CD4-positive, alpha-beta T cell treated with Interleukin-15 for 4 hours (primary cell): ENCODE measurements around the gene ALAD.
"Not testable (repeated sequence)": the region's sequence is repeated elsewhere in the genome, so short reads cannot be mapped to it uniquely, and the experiment has no call there.

Experiments used
- DNase-seq: peaks from one replicate; pipeline ENCODE4 v3.0.0-alpha.2; 2020; ENCODE audit warnings: low spot score

The ALAD gene

DNA sequence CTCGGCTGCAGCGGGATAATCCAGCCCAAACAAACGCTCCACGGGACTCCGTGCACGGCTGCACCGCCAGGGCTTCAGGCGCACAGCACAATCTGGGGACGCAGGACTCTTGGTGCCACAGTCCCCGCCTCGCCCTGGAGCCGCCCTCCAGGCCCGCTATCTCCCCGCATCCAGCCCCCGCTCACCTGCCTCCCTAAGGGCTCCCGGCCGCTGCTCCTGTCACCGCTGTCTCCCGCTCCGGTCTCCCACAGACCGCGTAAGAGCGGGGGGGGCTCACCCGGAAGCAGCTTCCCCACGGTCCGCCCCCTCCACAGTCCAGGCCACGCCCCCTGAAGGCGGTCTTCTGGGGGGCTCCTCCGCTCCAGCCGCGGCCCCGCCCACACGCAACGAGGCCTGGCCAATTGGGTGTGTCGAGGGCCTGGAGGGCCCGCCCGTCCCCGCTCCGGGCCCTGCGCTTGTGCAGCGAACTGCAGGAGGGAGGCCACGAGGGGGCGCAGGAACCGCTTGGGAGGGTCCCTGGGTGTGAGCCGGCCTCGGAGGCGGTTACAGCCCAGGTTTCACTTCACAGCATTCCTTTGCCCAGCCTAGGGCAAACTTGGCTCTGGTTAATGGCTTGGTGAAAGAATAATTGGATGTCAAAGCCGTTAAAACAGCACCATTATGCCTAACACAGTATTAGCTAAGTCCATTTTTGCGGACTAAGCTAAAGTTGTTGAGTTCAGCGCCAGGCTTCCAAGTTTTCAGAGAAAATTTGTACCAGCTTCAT is at the start of gene ALAD:
Gene ALAD, minus strand, starts transcription at position 258 of the 766 bp plus-strand sequence. CDS start 7,725 bp downstream, outside the sequence.
- DNase-seq: peak; percentile 99

DNA sequence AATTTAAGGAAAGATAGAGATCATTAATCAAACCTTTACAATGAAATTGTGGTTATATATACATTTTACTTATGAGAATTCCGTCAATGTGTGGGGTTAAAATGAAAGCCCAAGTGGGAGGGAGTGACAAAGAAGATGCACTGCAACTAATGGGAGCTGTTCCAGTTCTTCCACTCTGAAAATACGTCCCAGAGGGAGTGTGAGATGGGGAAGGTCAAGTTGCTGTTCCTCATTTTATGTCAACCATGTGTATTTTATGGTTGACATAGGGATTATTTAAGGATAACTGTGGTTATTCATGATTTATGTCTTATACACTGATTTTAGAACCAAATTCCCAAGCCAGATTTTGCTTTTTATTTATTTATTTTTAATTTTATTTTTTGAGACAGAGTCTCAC is 48.3 kb upstream of the ALAD start:
- DNase-seq: no peak

DNA sequence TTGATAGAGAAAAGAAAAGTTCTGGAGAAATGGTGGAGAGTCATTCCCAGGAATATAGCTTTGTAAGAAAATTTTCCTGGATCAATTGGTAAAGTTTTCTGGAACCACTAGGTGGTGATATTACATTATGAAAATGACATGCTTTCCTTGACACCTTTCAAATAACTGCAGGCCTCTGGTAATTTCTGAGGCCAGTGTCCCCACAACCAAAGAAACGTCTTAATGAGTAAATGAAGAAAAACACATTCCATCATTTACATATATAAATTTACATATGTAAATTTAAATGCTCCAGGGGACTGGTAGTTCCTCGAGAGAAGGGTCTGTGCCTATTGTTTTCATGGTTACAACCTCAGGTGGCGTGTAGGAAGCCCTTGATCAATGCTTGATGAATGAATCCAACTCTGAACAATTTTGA is 45.2 kb upstream of the ALAD start:
- DNase-seq: peak; percentile 29

DNA sequence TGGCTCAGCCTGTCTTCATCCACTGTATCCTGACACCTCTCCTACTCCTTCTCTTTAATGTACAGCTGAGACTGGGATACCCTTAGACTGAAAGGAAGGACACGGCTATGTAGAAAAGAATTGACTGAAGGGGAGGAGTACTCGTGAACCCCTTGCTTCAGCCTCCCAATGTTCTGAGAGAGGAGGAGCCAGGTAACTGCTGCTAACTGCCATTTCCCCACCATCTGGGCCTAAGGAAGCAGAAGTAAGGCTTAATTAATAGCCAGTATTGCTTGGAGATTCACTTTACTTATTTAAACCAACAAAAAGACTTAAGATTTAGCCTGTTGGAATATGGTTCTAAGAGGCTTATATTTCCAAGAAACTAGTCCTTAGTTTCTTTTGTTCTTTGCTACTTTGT is 43.7 kb upstream of the ALAD start:
- DNase-seq: no peak

DNA sequence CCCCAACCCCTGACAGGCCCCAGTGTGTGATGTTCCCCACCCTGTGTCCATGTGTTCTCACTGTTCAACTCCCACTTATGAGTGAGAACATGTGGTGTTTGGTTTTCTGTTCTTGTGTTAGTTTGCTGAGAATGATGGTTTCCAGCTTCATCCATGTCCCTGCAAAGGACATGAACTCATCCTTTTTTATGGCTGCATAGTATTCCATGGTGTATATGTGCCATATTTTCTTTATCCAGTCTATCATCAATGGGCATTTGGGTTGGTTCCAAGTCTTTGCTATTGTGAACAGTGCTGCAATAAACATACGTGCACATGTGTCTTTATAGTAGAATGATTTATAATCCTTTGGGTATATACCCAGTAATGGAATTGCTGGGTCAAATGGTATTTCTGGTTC is 36.6 kb upstream of the ALAD start:
- not testable (repeated sequence) for DNase-seq

DNA sequence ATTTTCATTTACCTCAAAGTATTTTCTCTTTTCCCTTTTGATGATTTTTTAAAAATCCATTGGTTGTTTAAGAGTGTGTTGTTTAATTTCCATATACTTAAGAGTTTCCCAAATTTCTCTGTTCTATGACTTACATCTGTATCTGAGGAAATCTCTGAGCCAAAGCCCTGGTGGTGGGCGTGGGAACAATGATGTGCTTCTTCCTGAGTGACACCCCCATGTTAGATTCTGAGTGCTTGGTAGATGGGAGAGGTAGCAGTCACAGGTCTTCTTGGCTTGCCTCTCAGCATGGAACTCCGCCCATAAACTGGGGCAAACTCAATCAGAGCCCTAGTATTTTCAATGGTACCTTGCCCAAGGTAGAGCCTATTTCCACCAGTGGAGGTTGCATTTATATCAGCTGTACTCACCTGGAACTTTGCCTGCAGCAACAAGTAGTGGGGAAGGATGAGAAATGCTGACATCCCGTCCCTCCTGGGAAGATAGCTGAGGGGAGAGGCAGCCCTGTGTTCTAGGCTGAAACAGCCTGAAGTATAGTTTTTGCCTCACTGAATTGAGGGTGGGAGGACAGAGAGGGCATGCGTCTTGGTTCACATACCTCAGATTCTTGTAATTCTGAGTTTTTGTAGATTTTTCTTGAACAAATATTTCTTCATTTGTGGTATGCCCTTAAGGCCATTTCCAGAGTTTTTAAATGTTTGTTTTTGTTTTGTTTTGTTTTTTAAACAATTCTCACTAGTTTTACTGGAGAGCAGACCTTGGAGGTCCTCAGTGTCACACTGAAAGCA is 35.8 kb upstream of the ALAD start:
- no peak for DNase-seq

DNA sequence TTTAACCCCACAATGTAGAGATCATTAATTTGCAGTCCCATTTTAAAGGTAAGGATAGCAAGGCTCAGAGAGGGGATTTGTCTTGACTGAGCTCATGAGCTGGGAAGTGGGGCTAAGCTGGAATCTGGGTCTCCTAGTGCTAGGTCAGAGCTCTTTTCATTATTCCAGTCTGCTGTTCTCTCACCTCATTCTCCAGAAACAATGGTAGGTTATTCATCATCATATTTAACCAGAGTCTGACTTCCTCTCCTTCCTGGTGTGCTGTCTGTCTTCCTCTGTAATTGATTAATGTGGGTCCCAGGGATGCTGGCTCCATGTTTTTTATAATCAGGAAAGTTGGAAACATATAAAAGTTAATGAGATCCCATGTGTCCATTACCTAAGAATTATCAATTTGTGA is 30.1 kb upstream of the ALAD start:
- DNase-seq: no peak

DNA sequence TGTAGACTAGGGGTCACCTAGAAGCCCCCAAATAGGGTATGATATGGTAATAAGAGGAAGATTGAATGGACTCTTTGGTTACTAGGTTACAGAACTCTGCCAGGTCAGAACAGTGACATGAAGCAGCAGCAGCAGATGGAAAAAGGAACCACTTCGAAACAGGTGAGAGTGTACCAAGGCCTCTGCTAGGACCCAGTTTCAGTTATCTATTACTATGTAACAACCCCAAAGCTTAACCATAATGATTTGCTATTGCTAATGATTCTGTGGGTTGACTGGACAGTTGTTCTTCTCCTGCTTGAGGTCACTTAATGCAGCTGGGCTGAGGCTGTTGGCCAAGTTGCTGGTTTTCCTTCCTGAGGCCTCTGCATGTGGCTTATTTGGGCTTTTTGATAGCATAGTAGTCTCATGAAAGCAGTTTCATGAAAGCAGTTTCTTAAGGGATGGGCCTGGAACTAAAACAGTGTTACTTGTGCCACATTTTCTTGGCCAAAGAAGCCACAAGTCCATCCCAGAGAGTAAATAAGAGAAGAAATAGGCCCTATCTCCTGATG is 27.1 kb upstream of the ALAD start:
- DNase-seq: no peak

DNA sequence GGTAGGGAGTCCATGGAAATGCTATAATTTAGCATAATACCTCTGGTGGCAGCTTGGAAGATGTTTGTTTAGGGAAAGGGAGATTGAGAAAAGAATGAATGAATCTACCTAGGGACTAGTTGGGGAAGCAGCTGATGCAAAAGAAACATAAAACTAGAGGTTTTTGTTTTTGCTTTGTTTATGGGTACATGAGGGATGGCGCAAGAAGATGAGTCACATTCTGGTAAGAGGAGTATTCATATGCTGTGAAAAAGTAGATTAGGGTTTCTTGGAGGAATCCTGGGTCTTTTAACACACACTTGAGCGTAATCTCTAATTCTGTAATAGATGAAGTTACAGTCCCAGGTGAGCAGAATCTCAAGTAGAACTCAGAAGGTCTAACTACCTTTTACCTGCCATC is 26.5 kb upstream of the ALAD start:
- DNase-seq: no peak

DNA sequence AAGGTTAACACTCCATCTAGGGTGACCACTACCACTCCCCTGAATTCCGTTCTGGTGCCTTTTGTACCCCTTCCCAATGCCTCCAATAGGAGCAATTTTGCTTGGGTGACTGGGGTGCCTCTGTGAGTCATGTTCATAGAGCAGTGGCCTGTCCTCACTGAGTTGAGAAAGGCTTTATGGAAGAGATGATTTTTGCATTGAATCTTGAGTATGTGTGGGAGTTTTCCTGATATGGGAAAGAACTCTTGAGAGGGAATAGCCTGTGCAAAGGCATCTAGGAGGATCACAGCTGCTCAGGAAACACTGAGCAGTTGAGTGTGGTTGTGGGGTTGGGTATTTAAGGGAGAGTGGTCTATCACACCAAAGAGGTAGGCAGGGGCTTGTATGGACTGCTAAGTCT is 25.6 kb upstream of the ALAD start:
- no peak for DNase-seq

DNA sequence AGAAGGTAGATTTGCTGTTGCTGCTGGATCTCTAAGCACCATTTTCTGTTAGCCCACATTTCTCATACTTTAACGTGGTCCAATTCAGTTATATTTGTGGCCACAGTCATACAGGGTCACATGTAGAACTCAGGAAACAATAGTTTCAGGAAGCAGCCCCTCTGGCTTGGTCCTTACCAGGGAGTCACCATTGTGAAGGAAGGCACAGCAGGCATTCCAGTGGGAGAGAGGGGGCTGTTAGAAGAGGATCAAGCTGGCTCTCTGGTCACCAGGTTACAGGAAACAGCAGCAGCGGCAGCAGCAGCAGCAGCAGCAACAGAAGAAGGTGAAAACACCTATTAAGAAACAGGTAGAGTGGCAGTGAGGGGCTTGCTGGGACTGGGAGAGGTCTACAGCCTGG is 24.0 kb upstream of the ALAD start:
- no peak for DNase-seq

DNA sequence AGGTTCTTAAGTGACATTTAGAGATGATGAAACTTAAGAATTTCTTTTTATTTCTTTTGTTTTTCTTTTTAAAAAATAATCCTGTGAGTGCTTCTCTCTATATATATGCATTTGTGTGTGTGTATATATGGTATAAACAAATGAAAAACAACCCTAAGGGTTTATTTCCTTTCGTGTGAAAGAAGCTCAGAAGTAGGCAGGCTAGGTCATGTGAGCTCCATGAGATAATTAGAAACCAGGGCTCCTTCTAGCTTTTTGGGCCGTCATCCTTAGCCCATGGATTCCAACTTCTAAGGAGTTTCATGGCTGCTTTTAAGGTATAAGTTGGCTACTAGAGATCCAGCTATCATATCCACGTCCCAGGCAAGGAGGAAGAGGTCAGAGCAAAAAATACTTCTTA is 20.6 kb upstream of the ALAD start:
- DNase-seq: no peak

DNA sequence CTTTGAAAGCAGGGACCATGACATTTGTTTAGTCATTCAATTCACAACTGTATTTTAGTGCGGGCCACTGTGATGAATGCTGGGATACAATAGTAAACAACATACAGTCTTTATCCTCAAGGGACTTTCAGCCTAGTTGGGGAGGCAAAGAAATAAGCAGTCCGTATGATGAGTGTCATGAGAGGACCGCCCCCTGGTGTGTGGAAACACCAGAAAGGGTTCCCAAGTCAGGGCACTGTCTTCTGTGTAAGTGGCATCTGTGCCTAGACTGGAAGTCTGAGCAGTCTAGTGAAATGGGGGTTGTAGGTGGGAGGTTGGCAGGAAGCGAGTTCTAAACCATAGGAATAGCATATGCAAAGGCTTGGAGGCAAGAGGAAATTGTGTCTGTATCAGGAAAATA is 16.3 kb upstream of the ALAD start:
- DNase-seq: peak; percentile 6

DNA sequence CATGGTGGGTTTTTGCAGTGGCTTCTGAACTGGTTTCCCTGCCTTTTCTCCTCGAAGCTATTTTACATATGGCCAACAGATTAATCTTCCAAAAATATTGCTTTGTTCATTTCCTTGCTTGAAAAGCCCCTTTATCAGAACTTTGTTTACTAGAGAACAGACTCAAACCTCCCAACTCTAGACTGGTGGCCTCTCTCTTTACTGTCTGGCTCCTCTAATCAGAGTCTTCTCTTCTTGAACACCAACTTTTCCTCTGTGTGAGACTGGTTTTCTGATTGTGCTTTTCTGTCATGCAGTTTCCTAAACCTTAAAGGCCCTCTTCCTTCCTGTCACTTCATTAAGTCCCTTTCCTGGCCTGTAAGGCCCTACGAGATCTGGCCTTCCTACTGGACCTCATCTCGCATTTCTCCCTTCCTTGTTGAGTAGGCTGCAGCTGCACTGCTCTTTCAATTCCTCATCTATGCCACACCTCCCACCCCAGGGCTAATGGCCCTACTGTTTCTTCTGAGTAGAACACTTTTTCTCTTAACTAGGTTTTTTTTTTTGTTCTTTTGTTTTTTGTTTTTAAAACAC is 15.2 kb upstream of the ALAD start:
- DNase-seq: no peak

DNA sequence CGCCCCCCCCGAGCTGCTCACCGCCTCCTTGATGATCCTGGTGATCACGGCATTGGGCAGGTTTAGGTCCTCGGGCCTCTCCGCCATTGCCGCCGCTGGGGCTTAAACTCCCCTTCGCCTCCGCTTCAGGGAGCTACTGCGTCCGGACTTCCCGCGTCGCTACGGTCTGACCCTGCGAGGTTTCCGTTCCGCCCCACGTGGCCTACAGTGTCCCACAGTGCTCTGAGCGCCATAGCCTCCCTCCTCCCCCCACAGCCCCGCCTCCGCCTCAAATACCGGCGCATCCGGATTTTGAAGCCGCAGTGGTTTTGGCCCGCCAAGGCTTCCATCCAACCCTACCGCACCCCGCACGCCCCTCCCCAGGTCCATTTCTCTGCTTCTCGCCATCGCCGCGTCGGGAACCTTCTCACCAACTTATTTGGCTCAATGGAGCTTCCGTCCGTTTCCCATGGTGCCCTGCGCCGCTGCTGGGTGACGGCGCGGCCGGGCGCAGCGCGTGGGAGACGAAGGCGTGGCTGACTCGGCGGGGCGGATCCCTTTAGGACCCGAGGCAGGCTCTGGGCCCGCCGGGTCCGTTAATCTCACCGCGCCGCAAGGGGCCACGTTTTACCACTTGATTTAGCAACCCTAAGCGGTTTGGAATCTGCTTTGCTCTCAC is 9.3 kb upstream of the ALAD start, which contains the start of the genes C9orf43 and POLE3:
Gene C9orf43, plus strand, starts transcription at position 541 of the 658 bp plus-strand sequence. CDS start 2,747 bp downstream, outside the sequence.
Gene POLE3, minus strand, starts transcription at position 469 of the 658 bp plus-strand sequence. Its CDS starts 382 bp downstream, at position 87.
- peak; percentile 93 for DNase-seq

DNA sequence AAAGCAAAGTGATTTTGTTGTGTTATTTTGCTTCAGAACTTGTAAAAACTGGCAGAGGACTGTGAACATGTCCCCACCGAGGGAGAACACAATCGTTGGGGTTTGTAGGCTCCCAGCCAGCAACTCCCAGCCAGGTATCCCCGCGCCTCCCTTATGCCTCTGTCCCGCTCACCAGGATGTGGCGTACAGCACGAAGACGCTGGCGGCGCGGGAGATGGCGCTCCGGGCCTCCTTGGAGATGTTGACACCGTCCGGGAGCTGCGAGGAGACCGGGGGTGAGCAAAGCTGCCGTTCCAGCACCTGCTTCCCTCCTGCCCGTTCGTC is 8.8 kb upstream of the ALAD start:
- DNase-seq: no peak

DNA sequence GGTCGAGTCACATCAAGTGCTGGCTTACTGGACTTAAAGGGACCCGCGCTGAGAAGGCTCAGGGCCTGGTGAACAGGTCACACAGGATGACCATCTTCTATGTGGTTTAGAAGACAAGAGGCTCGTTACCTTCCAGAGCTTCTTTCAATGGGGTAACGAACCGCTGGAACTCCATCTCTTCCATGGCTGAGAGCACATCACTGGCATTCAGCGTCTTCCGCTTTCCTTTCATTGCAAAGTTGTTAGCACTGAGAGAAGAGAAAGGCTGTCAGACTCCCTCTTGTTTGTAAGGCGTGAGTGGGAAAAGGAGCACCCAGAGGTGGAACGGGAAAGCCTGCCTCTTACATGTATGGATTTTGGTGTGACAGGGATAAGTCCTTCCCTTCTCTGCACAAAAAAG is 8.4 kb upstream of the ALAD start:
- DNase-seq: no peak

DNA sequence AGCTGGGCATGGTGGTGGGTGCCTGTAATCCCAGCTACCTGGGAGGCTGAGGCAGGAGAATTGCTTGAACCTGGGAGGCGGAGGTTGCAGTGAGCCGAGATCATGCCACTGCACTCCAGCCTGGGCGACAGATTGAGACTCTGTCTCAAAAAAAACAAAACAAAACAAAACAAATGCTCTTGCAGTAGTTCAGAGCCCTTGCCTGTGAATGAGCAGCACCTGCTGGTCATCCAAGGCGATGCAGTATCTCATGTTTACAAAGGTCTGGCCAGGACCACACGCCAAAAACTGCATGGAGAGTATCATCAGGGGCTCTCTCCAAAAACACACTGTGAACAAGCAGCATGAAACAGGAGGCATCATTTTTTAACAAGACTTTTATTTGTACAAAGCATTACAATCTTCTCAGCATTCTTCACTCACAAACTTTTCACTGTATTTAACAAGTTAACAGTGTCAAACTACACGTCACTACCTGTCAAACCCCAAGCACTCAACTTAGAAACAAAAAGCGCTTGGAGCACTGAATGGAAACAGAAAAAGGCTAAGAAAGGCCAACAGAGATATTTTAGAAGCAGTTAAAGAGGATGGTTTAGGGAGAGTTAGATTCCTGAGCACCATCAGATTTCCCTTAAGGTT is 5.9 kb upstream of the ALAD start:
- DNase-seq: peak; percentile 66

DNA sequence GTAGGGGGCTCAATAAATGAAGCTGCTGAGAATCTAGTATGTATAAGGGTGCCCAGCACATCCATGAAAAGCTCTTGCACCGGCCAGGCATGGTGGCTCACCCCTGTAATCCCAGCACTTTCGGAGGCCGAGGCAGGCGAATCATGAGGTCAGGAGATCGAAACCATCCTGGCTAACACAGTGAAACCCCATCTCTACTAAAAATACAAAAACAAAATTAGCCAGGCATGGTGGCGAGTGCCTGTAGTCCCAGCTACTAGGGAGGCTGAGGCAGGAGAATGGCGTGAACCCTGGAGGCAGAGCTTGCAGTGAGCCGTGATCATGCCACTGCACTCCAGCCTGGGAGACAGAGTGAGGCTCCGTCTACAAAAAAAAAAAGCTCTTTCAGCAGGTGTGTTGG is 5.3 kb upstream of the ALAD start:
- DNase-seq: not testable (repeated sequence)

DNA sequence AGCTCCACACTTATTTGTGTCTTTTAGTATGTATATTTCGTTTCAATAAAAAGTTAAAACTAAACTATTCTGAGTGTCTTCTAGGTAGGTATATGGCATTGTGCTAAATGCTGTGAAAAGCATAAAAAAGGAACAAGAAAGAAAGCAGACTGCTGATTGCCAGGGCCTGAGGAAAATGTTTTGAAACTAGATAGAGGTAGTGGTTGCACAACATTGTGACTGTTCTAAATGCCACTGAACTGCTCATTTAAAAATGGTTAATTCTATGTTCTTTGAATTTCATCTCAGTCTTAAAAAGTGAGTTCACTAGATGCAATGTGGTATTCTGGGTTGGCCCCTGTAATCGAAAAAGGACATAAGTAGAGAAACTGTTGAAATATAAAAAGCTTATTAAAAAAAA is 2.6 kb upstream of the ALAD start:
- DNase-seq: no peak

DNA sequence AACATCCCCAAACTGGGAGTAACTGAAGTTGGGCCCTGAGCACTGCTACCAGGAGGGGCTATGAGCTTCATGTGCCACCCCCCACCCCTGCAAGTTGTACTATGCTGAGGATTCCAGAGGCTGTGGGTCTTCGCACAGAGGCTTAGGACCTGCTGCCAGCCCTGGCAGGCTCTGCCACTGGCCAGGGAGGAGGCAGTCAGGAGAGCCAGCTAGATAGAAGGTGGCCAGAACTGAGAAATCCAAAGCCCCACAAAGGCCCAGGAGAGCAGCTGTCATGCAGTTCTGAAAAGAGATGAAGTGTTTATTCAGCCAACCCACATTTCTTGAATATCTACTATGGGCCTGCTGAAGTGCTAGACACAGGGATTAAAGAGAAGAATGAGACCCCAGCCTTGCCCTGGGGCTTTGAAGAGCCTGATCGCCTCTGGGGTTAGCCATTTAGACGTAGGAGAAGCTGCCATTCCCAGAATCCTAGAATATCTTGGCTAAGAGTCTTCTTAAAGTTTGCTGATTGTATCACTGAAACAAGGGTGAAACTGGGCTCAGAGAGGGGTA is 1.4 kb downstream of the ALAD start:
- no peak for DNase-seq
